Ascending aorta (tissue), 2 donors: Measurements from ENCODE around the gene HUWE1. TPM values are rescaled to one million over a fixed set of nuclear protein-coding genes. Genes with fewer than 3 reads are reported as not detected.

Experiments used
- DNase-seq, 2 donors: peaks; one replicate each; pipeline ENCODE4 v3.0.0-alpha.2; 2019; ENCODE audit warnings: low spot score in 2 of 2
- H3K27ac ChIP-seq, 2 donors: fragments of 200-600 bp; sonication (generic); one replicate each; pipeline ENCODE4 v1.5.1; 2016 to 2017; ENCODE audit warnings: mild to moderate bottlenecking in 1 of 2
- H3K27me3 ChIP-seq: fragments of 200-600 bp; sonication (generic); one replicate; pipeline ENCODE4 v1.5.1; 2017
- H3K36me3 ChIP-seq, 2 donors: fragments of 200-600 bp; sonication (generic); one replicate each; pipeline ENCODE4 v1.5.1; 2016
- H3K4me1 ChIP-seq, 2 donors: fragments of 200-600 bp; sonication (generic); one replicate each; pipeline ENCODE4 v1.5.1; 2016 to 2017; ENCODE audit warnings: mild to moderate bottlenecking in 1 of 2
- H3K4me3 ChIP-seq, 2 donors: fragments of 200-600 bp; sonication (generic); one replicate each; pipeline ENCODE4 v1.5.1; 2016 to 2017; ENCODE audit warnings: mild to moderate bottlenecking in 1 of 2
- H3K9me3 ChIP-seq, 2 donors: fragments of 200-600 bp; sonication (generic); one replicate each; pipeline ENCODE4 v1.5.1; 2016
- intact Hi-C: fragments of 100-400 bp; cut with DNase I; formaldehyde crosslinking; loops from one replicate; pipeline ENCODE4 v1.15.1; 2023
- total RNA-seq: library from RNA; depleted of rRNA; stranded (reverse); fragments of >200 nt; gene quantifications from one replicate; pipeline ENCODE4 v1.1.0, GENCODE V29; 2016
- TF ChIP-seq, protein P1 (sequence below), 3 experiments: fragments of 200-600 bp in 2 of 3; fragments of 450-650 bp in 1 of 3; sonication (generic) in 2 of 3; IDR thresholded peaks; one replicate each; pipeline ENCODE4 v1.5.1; 2016 to 2019; ENCODE audit warnings: antibody characterized with exemption in 3 of 3, mild to moderate bottlenecking in 1 of 3, moderate library complexity in 1 of 3

Gene HUWE1
- total RNA-seq, 1 donor from 2014 or later = 135 TPM

DNA sequence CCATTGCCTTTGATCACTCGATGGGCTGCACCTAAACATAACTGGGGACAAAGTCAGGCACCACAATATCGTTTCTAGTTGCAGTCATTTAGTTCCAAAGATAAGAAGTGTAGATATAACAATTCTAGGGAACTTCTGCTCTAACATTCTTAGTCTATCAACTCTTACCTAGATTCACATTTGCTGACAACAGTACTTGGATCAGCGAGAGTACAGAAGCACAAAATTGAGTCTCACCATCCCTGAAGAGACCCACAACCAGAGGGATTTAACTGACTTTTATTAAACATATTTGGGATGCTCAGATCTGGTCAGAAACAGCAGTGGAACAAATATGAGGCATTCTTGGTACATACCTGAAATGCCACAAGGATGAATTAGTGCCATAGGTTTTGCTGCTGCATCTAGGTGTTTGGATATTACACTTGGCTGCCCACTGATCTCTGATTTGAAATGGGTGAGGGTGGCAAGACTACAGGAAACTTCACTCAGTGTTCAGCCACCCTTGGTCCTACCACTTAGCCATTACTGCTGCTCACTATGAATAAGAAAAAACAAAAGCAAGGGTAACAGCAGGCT, 28.9 kb upstream of the HUWE1 start:
- Histone ChIP-seq H3K4me3 (no peak overlapping the region), H3K27me3 (no peaks in the 10 kb centered on the region), H3K27ac (no peak overlapping the region), H3K4me1 (no peaks in the 10 kb centered on the region), H3K9me3 (no peaks in the 10 kb centered on the region), H3K36me3 (no peaks in the 10 kb centered on the region)
- no peak for DNase-seq
- intact Hi-C loops = no loop called here
- TF ChIP-seq, protein P1, sequence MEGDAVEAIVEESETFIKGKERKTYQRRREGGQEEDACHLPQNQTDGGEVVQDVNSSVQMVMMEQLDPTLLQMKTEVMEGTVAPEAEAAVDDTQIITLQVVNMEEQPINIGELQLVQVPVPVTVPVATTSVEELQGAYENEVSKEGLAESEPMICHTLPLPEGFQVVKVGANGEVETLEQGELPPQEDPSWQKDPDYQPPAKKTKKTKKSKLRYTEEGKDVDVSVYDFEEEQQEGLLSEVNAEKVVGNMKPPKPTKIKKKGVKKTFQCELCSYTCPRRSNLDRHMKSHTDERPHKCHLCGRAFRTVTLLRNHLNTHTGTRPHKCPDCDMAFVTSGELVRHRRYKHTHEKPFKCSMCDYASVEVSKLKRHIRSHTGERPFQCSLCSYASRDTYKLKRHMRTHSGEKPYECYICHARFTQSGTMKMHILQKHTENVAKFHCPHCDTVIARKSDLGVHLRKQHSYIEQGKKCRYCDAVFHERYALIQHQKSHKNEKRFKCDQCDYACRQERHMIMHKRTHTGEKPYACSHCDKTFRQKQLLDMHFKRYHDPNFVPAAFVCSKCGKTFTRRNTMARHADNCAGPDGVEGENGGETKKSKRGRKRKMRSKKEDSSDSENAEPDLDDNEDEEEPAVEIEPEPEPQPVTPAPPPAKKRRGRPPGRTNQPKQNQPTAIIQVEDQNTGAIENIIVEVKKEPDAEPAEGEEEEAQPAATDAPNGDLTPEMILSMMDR (IDR thresholded peaks at IDR 0.05) = no peak

DNA sequence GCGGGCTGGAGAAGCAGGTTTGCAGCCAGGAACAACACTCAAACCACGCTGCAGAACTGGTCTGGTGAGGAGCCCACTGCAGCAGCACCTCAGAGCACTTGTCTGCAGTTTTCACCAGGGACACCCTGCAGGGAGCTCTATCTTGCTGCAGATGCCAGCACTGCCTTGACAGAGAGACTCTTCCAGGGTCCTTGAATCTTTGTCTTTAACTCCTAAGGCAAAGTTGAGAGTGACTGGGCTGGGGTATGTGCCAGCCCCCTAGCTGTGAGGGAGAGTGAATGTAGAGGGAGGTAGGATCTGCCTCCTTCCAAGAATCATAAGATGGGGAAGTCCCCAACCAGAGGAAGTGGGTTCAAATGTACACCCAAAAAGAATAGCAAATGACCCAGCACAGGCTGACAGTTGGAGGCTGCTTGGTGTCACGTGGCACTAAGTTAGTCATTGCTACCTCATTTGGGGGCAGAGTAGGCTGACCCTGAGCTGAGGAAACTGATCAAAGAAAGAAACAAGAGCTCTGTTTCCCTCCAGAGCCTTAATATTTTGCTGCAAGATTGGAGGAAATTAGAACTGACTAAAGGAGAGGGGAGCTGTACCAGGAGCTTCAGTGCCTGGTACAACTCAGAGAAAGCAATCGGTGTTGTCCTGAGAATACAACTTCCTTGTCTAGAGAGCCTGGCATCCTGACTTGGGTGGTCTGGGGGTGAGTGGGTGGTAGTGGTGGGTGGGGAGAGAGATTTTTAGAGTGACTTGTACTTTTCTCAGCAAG, 28.2 kb upstream of the HUWE1 start:
- H3K27ac ChIP-seq = no peak overlapping the region
- H3K9me3 ChIP-seq = no peaks in the 10 kb centered on the region
- intact Hi-C loops = no loop called here
- no peaks in the 10 kb centered on the region for H3K4me1 ChIP-seq
- no peak for DNase-seq
- no peaks in the 10 kb centered on the region for H3K36me3 ChIP-seq
- no peak overlapping the region for H3K4me3 ChIP-seq
- TF ChIP-seq, protein P1 (IDR thresholded peaks at IDR 0.05) = no peak
- no peaks in the 10 kb centered on the region for H3K27me3 ChIP-seq

DNA sequence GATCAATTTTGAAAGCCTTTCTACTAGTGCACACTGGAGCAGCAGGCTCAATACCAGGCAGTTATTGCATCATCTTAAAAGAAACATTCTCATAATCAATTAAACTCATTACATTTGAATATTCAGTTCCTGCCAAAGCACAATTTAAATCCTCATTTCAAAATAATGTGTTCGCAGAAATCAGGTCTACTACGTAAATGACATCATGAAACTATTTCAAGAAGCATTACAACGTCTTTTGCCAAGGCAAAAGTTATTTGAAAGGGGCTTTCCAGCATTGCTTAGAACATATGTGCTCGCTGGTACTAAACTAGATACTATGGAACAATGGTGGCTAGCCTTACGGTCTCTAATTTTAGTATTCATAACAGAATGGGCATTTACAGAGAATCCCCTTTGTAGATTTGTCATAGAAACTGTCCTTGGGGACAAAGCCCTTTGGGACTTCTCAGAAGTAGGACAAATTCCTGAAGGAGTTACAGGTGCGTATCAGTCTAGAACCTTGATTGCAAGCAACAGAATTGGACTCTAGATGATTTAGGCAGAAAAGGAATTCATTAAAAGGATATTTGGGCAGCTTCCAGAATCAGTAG, 27.6 kb upstream of the HUWE1 start:
- no peaks in the 10 kb centered on the region for H3K9me3 ChIP-seq
- no peaks in the 10 kb centered on the region for H3K4me1 ChIP-seq
- H3K4me3 ChIP-seq = no peak overlapping the region
- intact Hi-C loops = no loop called here
- no peak for DNase-seq
- H3K27ac ChIP-seq = no peak overlapping the region
- no peaks in the 10 kb centered on the region for H3K27me3 ChIP-seq
- TF ChIP-seq, protein P1 (IDR thresholded peaks at IDR 0.05) = no peak
- no peaks in the 10 kb centered on the region for H3K36me3 ChIP-seq

DNA sequence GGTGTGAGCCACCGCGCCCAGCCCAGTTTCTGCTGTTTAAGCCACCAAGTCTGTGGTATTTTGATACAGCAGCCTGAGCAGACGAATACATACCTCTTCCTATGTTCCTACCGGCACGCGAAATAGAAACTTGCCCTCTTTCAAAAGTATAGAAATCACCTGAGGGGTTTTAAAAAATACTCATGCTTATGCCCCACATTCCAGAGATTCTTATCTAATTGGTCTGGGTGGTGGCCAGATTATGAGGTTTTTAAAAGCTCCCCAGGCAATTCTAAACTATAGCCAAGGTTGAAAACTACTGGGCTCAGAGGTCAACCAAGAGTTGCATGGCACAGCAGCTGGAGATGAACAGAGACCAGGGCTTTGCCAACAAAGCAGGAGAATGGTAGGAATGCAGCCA, 24.9 kb upstream of the HUWE1 start:
- no peak for DNase-seq
- intact Hi-C loops = no loop called here
- TF ChIP-seq, protein P1 (IDR thresholded peaks at IDR 0.05) = no peak
- Histone ChIP-seq H3K4me1 (no peaks in the 10 kb centered on the region), H3K36me3 (no peaks in the 10 kb centered on the region), H3K27me3 (no peaks in the 10 kb centered on the region), H3K9me3 (no peaks in the 10 kb centered on the region), H3K4me3 (no peak overlapping the region), H3K27ac (no peak overlapping the region)

DNA sequence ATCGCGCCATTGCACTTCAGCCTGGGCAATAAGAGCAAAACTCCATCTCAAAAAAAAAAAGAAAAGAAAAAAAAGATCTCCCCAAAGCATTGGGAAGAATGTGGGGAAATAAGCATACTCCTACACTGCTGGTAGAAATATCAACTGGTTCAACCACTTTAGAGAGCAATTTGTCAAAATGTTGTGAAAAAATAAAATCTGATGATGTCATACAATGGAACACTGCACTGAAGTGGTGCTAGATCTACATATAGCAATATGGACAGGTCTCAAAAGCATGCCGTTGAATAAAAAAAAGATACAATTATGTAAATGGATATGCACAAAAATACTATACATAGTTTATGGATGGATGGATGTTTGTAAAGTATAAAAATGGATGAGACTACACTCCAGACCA, 18.3 kb upstream of the HUWE1 start:
- H3K4me1 ChIP-seq = no peaks in the 10 kb centered on the region
- H3K9me3 ChIP-seq = no peaks in the 10 kb centered on the region
- no peak overlapping the region for H3K4me3 ChIP-seq
- no peaks in the 10 kb centered on the region for H3K27me3 ChIP-seq
- H3K27ac ChIP-seq = no peak overlapping the region
- DNase-seq = no peak
- TF ChIP-seq, protein P1 (IDR thresholded peaks at IDR 0.05) = no peak
- intact Hi-C loops = no loop called here
- H3K36me3 ChIP-seq = no peaks in the 10 kb centered on the region
